Measurements from ENCODE around the gene TMA16. TPM values are rescaled to one million over a fixed set of nuclear protein-coding genes. Genes with fewer than 3 reads are reported as not detected.

Gene TMA16
- total RNA-seq, 4 donors from 2014 or later = 11.2 to 49.6 (median 33.4) TPM

DNA sequence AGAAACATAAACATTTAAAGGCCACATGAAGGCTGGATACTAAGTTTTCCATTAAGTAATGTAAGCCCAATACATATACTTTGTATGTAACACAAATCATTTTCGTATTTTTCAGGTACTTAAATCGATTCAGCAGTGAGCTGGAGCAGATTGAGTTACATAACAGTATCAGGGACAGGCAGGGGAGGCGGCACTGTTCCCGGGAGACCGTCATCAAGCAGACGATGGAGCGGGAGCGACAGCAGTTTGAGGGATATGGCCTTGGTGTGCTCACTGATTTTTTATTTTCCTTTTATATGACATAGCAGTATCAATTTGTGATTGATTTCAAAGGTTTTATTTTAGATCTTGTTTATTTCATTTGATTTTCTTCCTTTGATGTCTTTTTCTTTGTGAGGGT lies 20.7 kb downstream of the TMA16 start:
- Histone ChIP-seq H3K36me3 (no peaks in the 10 kb centered on the region), H3K27me3 (no peaks in the 10 kb centered on the region), H3K4me3 (no peak overlapping the region), H3K9me3 (no peaks in the 10 kb centered on the region), H3K27ac (no peak overlapping the region), H3K4me1 (no peaks in the 10 kb centered on the region)
- DNase-seq = no peak
- intact Hi-C loops (cut with DNase I; ENCODE audit: low total_unique reads) = no loop called here
- no peak for TF ChIP-seq POLR2A (IDR thresholded peaks at IDR 0.05)
- TF ChIP-seq, protein P1, sequence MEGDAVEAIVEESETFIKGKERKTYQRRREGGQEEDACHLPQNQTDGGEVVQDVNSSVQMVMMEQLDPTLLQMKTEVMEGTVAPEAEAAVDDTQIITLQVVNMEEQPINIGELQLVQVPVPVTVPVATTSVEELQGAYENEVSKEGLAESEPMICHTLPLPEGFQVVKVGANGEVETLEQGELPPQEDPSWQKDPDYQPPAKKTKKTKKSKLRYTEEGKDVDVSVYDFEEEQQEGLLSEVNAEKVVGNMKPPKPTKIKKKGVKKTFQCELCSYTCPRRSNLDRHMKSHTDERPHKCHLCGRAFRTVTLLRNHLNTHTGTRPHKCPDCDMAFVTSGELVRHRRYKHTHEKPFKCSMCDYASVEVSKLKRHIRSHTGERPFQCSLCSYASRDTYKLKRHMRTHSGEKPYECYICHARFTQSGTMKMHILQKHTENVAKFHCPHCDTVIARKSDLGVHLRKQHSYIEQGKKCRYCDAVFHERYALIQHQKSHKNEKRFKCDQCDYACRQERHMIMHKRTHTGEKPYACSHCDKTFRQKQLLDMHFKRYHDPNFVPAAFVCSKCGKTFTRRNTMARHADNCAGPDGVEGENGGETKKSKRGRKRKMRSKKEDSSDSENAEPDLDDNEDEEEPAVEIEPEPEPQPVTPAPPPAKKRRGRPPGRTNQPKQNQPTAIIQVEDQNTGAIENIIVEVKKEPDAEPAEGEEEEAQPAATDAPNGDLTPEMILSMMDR (IDR thresholded peaks at IDR 0.05) = no peak

DNA sequence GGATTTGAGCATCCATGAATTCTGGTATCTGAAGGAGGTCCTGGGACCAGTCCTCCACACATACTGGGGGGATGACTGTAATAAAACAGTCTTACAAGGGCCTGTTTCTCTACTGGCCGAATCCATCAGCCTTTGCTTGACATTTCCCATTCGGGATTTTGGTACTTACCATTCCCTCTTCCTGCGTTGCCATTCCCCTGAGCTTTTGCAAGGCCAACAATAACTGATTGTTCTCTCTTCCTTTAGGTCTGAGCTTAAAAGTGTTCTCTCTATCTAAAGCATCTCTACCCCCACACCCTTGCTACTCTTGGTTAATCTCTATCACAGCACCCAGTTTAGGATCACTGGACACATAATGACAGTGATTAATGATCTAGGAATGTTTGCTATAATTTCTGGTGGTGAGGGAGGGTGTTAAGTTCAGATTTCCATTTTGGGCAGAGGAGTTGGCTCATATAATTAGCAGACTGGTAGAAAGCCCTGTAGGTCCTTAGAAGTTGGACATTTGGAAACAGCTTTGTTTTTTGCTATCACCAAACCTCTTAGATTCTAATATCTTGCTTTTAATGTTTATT lies 29.4 kb downstream of the TMA16 start:
- no peak for DNase-seq
- Histone ChIP-seq H3K27me3 (no peaks in the 10 kb centered on the region), H3K36me3 (no peaks in the 10 kb centered on the region), H3K4me1 (no peaks in the 10 kb centered on the region), H3K4me3 (no peak overlapping the region), H3K9me3 (no peaks in the 10 kb centered on the region), H3K27ac (no peak overlapping the region)
- intact Hi-C loops (cut with DNase I; ENCODE audit: low total_unique reads) = no loop called here
- TF ChIP-seq, protein P1 (IDR thresholded peaks at IDR 0.05) = no peak
- TF ChIP-seq POLR2A (IDR thresholded peaks at IDR 0.05) = no peak

DNA sequence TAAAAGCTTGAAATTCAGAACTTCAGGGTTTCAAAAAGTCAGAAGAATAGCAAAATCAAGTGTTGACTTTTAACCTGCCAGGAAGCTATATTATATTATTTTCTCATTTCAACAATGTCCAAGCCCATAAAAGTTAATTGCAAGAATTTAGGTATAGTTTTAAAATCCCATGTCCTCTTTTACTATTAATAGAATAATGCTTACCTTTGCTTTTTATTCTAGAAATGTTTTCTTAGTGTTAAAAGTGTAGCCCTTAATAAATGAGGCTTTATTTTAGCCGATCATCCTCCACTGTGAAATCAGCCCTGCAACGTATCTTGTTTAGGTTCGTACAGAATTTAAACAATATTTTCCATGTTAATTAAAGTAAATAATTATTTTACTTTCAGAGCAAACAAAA lies 31.5 kb downstream of the TMA16 start:
- TF ChIP-seq, protein P1 (IDR thresholded peaks at IDR 0.05) = no peak
- no peak for TF ChIP-seq POLR2A (IDR thresholded peaks at IDR 0.05)
- H3K27ac ChIP-seq = no peak overlapping the region
- no peak for DNase-seq
- intact Hi-C loops (cut with DNase I; ENCODE audit: low total_unique reads) = no loop called here
- no peak overlapping the region for H3K4me3 ChIP-seq
- H3K9me3 ChIP-seq = no peaks in the 10 kb centered on the region
- H3K36me3 ChIP-seq = no peaks in the 10 kb centered on the region
- no peaks in the 10 kb centered on the region for H3K4me1 ChIP-seq
- H3K27me3 ChIP-seq = no peaks in the 10 kb centered on the region

DNA sequence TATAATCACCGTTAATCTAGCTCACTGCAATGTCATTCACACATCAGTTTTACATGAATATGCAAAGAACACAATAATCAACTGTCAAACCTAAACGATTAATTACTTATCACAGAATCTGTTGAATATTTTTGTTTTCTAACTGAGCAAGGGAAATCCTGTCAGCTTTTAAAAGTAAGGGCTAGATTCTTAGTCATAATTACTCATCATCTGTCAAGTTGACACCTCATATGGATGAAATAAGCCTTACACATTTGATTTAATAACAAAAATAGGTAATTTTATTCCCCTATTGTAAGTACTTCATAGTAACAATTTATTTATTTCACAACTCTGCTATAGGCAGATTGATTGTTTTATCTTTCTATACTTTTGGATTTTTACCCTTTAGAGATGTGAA lies 32.7 kb downstream of the TMA16 start:
- no peak for TF ChIP-seq POLR2A (IDR thresholded peaks at IDR 0.05)
- no peak for DNase-seq
- intact Hi-C loops (cut with DNase I; ENCODE audit: low total_unique reads) = no loop called here
- Histone ChIP-seq H3K27ac (no peak overlapping the region), H3K36me3 (no peaks in the 10 kb centered on the region), H3K9me3 (no peaks in the 10 kb centered on the region), H3K27me3 (no peaks in the 10 kb centered on the region), H3K4me1 (no peaks in the 10 kb centered on the region), H3K4me3 (no peak overlapping the region)

DNA sequence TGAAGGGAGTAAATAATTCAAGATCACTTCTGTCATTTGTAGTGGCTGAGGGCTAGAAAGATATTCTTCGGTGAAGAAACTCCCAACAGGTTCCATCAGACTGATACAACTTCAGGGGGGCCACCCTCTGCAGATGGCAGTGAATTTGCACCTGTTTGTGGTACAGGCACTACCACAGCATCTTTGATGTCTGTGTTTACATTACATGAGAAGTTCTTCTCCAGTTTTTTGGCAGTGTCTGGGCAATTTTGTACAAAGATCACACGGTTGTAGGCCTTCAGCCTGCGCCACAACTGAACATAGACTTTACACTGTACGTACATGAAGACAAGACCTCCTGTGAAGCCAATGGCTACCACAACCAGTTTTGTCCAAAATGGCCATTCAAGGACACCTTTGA lies 34.2 kb downstream of the TMA16 start:
- Histone ChIP-seq H3K4me1 (no peaks in the 10 kb centered on the region), H3K27me3 (no peaks in the 10 kb centered on the region), H3K27ac (no peak overlapping the region), H3K9me3 (no peaks in the 10 kb centered on the region), H3K4me3 (no peak overlapping the region), H3K36me3 (no peaks in the 10 kb centered on the region)
- TF ChIP-seq, protein P1 (IDR thresholded peaks at IDR 0.05) = no peak
- TF ChIP-seq POLR2A (IDR thresholded peaks at IDR 0.05) = no peak
- no peak for DNase-seq
- intact Hi-C loops (cut with DNase I; ENCODE audit: low total_unique reads) = no loop called here

DNA sequence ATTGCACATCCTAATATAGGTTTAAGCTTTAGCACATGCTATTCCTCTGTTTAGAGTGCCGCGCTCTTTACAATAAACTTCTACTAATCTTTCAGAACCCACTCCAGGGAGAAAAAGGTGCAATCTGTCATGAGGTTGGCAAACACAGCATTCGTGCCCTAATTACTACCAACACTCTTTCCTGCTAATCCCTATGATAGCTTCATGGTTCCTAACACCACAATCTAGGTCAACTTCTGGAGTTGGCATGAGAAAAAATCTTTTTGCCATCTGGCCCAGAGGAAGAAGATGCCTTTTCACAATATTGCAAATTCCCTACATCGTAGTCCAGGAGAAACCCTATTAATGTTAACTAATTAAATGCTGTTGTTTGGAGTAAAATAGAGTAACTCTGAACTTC lies 39.6 kb downstream of the TMA16 start:
- Histone ChIP-seq H3K27ac (no peak overlapping the region), H3K4me1 (no peaks in the 10 kb centered on the region), H3K27me3 (no peaks in the 10 kb centered on the region), H3K9me3 (no peaks in the 10 kb centered on the region), H3K4me3 (no peak overlapping the region), H3K36me3 (no peaks in the 10 kb centered on the region)
- no peak for DNase-seq
- TF ChIP-seq, protein P1 (IDR thresholded peaks at IDR 0.05) = no peak
- TF ChIP-seq POLR2A (IDR thresholded peaks at IDR 0.05) = no peak
- intact Hi-C loops (cut with DNase I; ENCODE audit: low total_unique reads) = no loop called here
